HepG2 (cell line): ENCODE measurements around the gene ZNF554. TPM values are rescaled to one million over a fixed set of nuclear protein-coding genes. Genes with fewer than 3 reads are reported as not detected.

Experiments used
- CBX1 ChIP-seq: IDR thresholded peaks from one replicate; pipeline ENCODE4 v1.6.1; 2016; ENCODE audit warnings: antibody characterized with exemption, low read depth
- CCAR2 ChIP-seq: fragments of 200-400 bp; formaldehyde crosslinking; optimal IDR thresholded peaks from 2 replicates; pipeline ENCODE3; 2018; ENCODE audit warnings: low read depth, mild to moderate bottlenecking, low read length, moderate library complexity
- DDIT3 ChIP-seq: sonication (generic); formaldehyde crosslinking; IDR thresholded peaks from 2 replicates; pipeline ENCODE4 v1.4.0; 2020; ENCODE audit warnings: mild to moderate bottlenecking, missing genetic modification reagents
- FLYWCH1 ChIP-seq: sonication (generic); formaldehyde crosslinking; IDR thresholded peaks from 2 replicates; pipeline ENCODE4 v1.8.1; 2023; ENCODE audit warnings: mild to moderate bottlenecking, missing genetic modification reagents
- HNF1A ChIP-seq, 2 experiments: sonication (generic) in 1 of 2; formaldehyde crosslinking in 1 of 2; IDR thresholded peaks; 2 replicates each; pipeline versions ENCODE4 v1.4.0 to v1.6.1; 2016 to 2020; ENCODE audit warnings: borderline replicate concordance in 1 of 2, low read depth in 1 of 2, mild to moderate bottlenecking in 1 of 2, missing genetic modification reagents in 1 of 2
- NKX3-1 ChIP-seq: sonication (generic); formaldehyde crosslinking; IDR thresholded peaks from 2 replicates; pipeline ENCODE4 v1.5.0; 2020; ENCODE audit warnings: missing genetic modification reagents
- NR2F6 ChIP-seq, 2 experiments: IDR thresholded peaks; 2 replicates each; pipeline ENCODE4 v1.6.1; 2016; ENCODE audit warnings: antibody characterized with exemption in 1 of 2, mild to moderate bottlenecking in 1 of 2
- RNF219 ChIP-seq: sonication (generic); formaldehyde crosslinking; IDR thresholded peaks from 2 replicates; pipeline ENCODE4 v1.5.0; 2020; ENCODE audit warnings: mild to moderate bottlenecking, missing genetic modification reagents
- SMAD3 ChIP-seq: sonication (generic); formaldehyde crosslinking; IDR thresholded peaks from 2 replicates; pipeline ENCODE4 v1.4.0; 2020; ENCODE audit warnings: missing genetic modification reagents
- SPEN ChIP-seq: sonication (generic); formaldehyde crosslinking; IDR thresholded peaks from 2 replicates; pipeline ENCODE4 v1.5.1; 2020; ENCODE audit warnings: low read depth, mild to moderate bottlenecking, missing genetic modification reagents
- TGIF2 ChIP-seq: IDR thresholded peaks from 2 replicates; pipeline ENCODE4 v1.6.1; 2016; ENCODE audit warnings: control low read depth, missing compliant biosample characterization
- ZBTB44 ChIP-seq: sonication (generic); formaldehyde crosslinking; IDR thresholded peaks from 2 replicates; pipeline ENCODE4 v1.4.0; 2020; ENCODE audit warnings: missing genetic modification reagents
- ZNF292 ChIP-seq: sonication (generic); formaldehyde crosslinking; IDR thresholded peaks from 2 replicates; pipeline ENCODE4 v1.8.1; 2022; ENCODE audit warnings: mild to moderate bottlenecking, low read depth, missing genetic modification reagents, borderline replicate concordance
- ZNF34 ChIP-seq: sonication (generic); formaldehyde crosslinking; IDR thresholded peaks from 2 replicates; pipeline ENCODE4 v1.4.0; 2020; ENCODE audit warnings: mild to moderate bottlenecking, missing genetic modification reagents, borderline replicate concordance
- ZNF383 ChIP-seq: sonication (generic); formaldehyde crosslinking; IDR thresholded peaks from 2 replicates; pipeline ENCODE4 v1.4.0; 2020; ENCODE audit warnings: missing genetic modification reagents, mild to moderate bottlenecking, borderline replicate concordance
- ZNF569 ChIP-seq: sonication (generic); formaldehyde crosslinking; IDR thresholded peaks from 2 replicates; pipeline ENCODE4 v1.5.0; 2020; ENCODE audit warnings: mild to moderate bottlenecking, missing genetic modification reagents, moderate library complexity, borderline replicate concordance
- ZNF614 ChIP-seq: IDR thresholded peaks from 2 replicates; pipeline ENCODE4 v1.6.1; 2018; ENCODE audit warnings: missing biosample characterization, missing genetic modification reagents, inconsistent platforms, borderline replicate concordance
- ZNF749 ChIP-seq: sonication (generic); formaldehyde crosslinking; IDR thresholded peaks from 2 replicates; pipeline ENCODE4 v1.8.0; 2022; ENCODE audit warnings: mild to moderate bottlenecking, missing genetic modification reagents, moderate library complexity, borderline replicate concordance
- polyA plus RNA-seq, 8 experiments: library from polyadenylated mRNA; depleted of rRNA in 3 of 8; stranded (reverse) in 7 of 8; unstranded in 1 of 8; fragments of >200 nt; fragmentation: Illumina TruSeq in 4 of 8; extraction: Trizol in 4 of 8; gene quantifications; 2 replicates each; pipeline versions ENCODE4 v1.2.1 to v1.2.3, GENCODE V29; 2011 to 2016; ENCODE audit warnings: low read depth in 4 of 8, missing spikeins in 1 of 8, mixed read lengths in 1 of 8; ENCODE audit not compliant: insufficient read depth in 1 of 8
- total RNA-seq, 5 experiments: library from RNA; depleted of rRNA; stranded (reverse); fragments of >200 nt; fragmentation: Illumina TruSeq; extraction: Trizol; gene quantifications; 2 replicates each; pipeline ENCODE4 v1.2.3, GENCODE V29; 2016; ENCODE audit warnings: low read depth in 1 of 5

ZNF554 gene
- total and polyA plus RNA-seq, 2 of the 13 experiments (the other 11 are each of a cell fraction or from before 2014, with no cell fraction given): 2.2 to 2.7 TPM

GRCh38 chr19:2819540-2820111, at the start of gene ZNF554 (continued):
- peak; percentile 93 for TF ChIP-seq ZNF614 (CRISPR knock-in tag)
- no peak for TF ChIP-seq HNF1A (IDR thresholded peaks at IDR 0.05; ENCODE audit: low read depth)
- TF ChIP-seq HNF1A (CRISPR knock-in tag; IDR thresholded peaks at IDR 0.05; ENCODE audit: borderline replicate concordance): peak; percentile 79
- TF ChIP-seq TGIF2 (CRISPR knock-in tag): peak; percentile 80
- TF ChIP-seq NKX3-1 (CRISPR knock-in tag): no peak
- TF ChIP-seq ZNF569 (CRISPR knock-in tag): no peak
- TF ChIP-seq ZNF292 (CRISPR knock-in tag): no peak
- TF ChIP-seq RNF219 (CRISPR knock-in tag): no peak; the same call in 1 of the 2 replicates
- peak; percentile 94 for TF ChIP-seq SMAD3 (CRISPR knock-in tag)
- no peak for TF ChIP-seq CBX1
- no peak for TF ChIP-seq ZNF383
- TF ChIP-seq ZNF34 (CRISPR knock-in tag): peak; percentile 93
- no peak for TF ChIP-seq NR2F6 (IDR thresholded peaks at IDR 0.05)
- peak; percentile 77 for TF ChIP-seq NR2F6 (CRISPR knock-in tag; IDR thresholded peaks at IDR 0.05)
- no peak for TF ChIP-seq ZBTB44 (CRISPR knock-in tag)
- TF ChIP-seq CCAR2: no peak
- no peak; the same call in 1 of the 2 replicates for TF ChIP-seq ZNF749
- no peak for TF ChIP-seq FLYWCH1 (CRISPR knock-in tag)
- TF ChIP-seq DDIT3 (CRISPR knock-in tag): no peak
- TF ChIP-seq SPEN (CRISPR knock-in tag): peak; percentile 92
